ENCODE measurements around the gene HRK.

Gene HRK

GRCh38 chr12:116874324-116874995 lies 6.8 kb downstream of the HRK start:
- Histone ChIP-seq H4K91ac (ENCODE audit: low read depth, low read length, poor library complexity) (no peak overlapping the region), H3K4ac (ENCODE audit: low read length) (no peak overlapping the region), H3K23ac (ENCODE audit: low read depth, low read length, poor library complexity) (peak overlapping the region; percentile 43), H3K9ac (ENCODE audit: low read depth, low read length, poor library complexity) (no peak overlapping the region), H2BK12ac (ENCODE audit: low read length) (no peak overlapping the region), H2AFZ (ENCODE audit: low read length) (no peak overlapping the region), H3K36me3 (replicated peaks in 1 of 2; ENCODE audit: control insufficient read depth in 2 of 2, insufficient read depth in 2 of 2, low read length in 2 of 2) (no peaks in the 10 kb centered on the region), H2AK5ac (ENCODE audit: low read depth, low read length) (peak overlapping the region; percentile 5), H3K4me1 (ENCODE audit: control insufficient read depth in 2 of 2, insufficient read depth in 1 of 2, low read depth in 1 of 2, low read length in 2 of 2) (peaks cover 13 to 14% of the 10 kb centered on the region in 2 donors), H3K14ac (ENCODE audit: low read length) (no peak overlapping the region), H2BK120ac (ENCODE audit: low read depth, low read length) (no peak overlapping the region), H3K79me1 (ENCODE audit: low read depth, low read length) (peaks cover 3% of the 10 kb centered on the region), H2BK5ac (ENCODE audit: low read length) (no peak overlapping the region), H3K27ac (replicated peaks; ENCODE audit: low read length) (no peak overlapping the region), H3K4me3 (ENCODE audit: low read length in 2 of 2) (no peak overlapping the region), H3K18ac (ENCODE audit: low read length) (no peak overlapping the region), H2BK15ac (ENCODE audit: low read length) (no peak overlapping the region), H4K8ac (ENCODE audit: low read depth, low read length) (no peak overlapping the region), H3K4me2 (ENCODE audit: insufficient read depth, low read length, poor library complexity, severe bottlenecking) (no peak overlapping the region), H3K27me3 (ENCODE audit: control insufficient read depth in 3 of 3, insufficient read depth in 3 of 3, low read depth in 1 of 3, low read length in 3 of 3) (peaks cover 14 to 27% (median 20%) of the 10 kb centered on the region in 3 experiments), H3K9me3 (replicated peaks in 1 of 2; ENCODE audit: control insufficient read depth in 2 of 2, insufficient read depth in 1 of 2, low read depth in 1 of 2, low read length in 2 of 2) (peaks cover 2 to 5% of the 10 kb centered on the region in 2 donors)
- no peak for DNase-seq (ENCODE audit: low spot score)
- no CpG with 5 or more reads among the region's 4 CpGs for WGBS, 2 donors (ENCODE audit: extremely low coverage in 2 of 2, insufficient read length in 2 of 2, insufficient replicate concordance in 1 of 2)

- no peak for DNase-seq (ENCODE audit: low spot score)
- H3K4me2 ChIP-seq (ENCODE audit: insufficient read depth, low read length, poor library complexity, severe bottlenecking) = no peak overlapping the region
- H3K4me1 ChIP-seq (ENCODE audit: control insufficient read depth in 2 of 2, insufficient read depth in 1 of 2, low read depth in 1 of 2, low read length in 2 of 2) = no peaks in the 10 kb centered on the region
- no peak overlapping the region for H3K23ac ChIP-seq (ENCODE audit: low read depth, low read length, poor library complexity)
- peak overlapping the region; percentile 49 for H3K18ac ChIP-seq (ENCODE audit: low read length)
- no peak overlapping the region for H2BK120ac ChIP-seq (ENCODE audit: low read depth, low read length)
- H3K4me3 ChIP-seq (ENCODE audit: low read length in 2 of 2) = no peak overlapping the region
- no peaks in the 10 kb centered on the region for H3K27me3 ChIP-seq (ENCODE audit: control insufficient read depth in 3 of 3, insufficient read depth in 3 of 3, low read depth in 1 of 3, low read length in 3 of 3)
- no peak overlapping the region for H2AK5ac ChIP-seq (ENCODE audit: low read depth, low read length)
- H3K14ac ChIP-seq (ENCODE audit: low read length) = no peak overlapping the region
- H3K4ac ChIP-seq (ENCODE audit: low read length) = no peak overlapping the region
- H3K27ac ChIP-seq (replicated peaks; ENCODE audit: low read length) = no peak overlapping the region
- H3K36me3 ChIP-seq (replicated peaks in 1 of 2; ENCODE audit: control insufficient read depth in 2 of 2, insufficient read depth in 2 of 2, low read length in 2 of 2) = no peaks in the 10 kb centered on the region
- peaks cover 2% of the 10 kb centered on the region for H3K79me1 ChIP-seq (ENCODE audit: low read depth, low read length)
- H4K91ac ChIP-seq (ENCODE audit: low read depth, low read length, poor library complexity) = no peak overlapping the region
- H2BK5ac ChIP-seq (ENCODE audit: low read length) = no peak overlapping the region
- peaks cover 2 to 5% of the 10 kb centered on the region in 2 donors for H3K9me3 ChIP-seq (replicated peaks in 1 of 2; ENCODE audit: control insufficient read depth in 2 of 2, insufficient read depth in 1 of 2, low read depth in 1 of 2, low read length in 2 of 2)
- H2BK15ac ChIP-seq (ENCODE audit: low read length) = no peak overlapping the region
- no peak overlapping the region for H2AFZ ChIP-seq (ENCODE audit: low read length)
- no CpG with 5 or more reads among the region's 4 CpGs for WGBS, 2 donors (ENCODE audit: extremely low coverage in 2 of 2, insufficient read length in 2 of 2, insufficient replicate concordance in 1 of 2)
- peak overlapping the region; percentile 16 for H3K9ac ChIP-seq (ENCODE audit: low read depth, low read length, poor library complexity)
- no peak overlapping the region for H4K8ac ChIP-seq (ENCODE audit: low read depth, low read length)
- no peak overlapping the region for H2BK12ac ChIP-seq (ENCODE audit: low read length)
Observed at GRCh38 chr12:116870306-116870705, 10.9 kb downstream of the HRK start.

- H2AFZ ChIP-seq (ENCODE audit: low read length) = no peak overlapping the region
- no peak overlapping the region for H2AK5ac ChIP-seq (ENCODE audit: low read depth, low read length)
- no peak overlapping the region for H3K9ac ChIP-seq (ENCODE audit: low read depth, low read length, poor library complexity)
- H2BK12ac ChIP-seq (ENCODE audit: low read length) = no peak overlapping the region
- no peaks in the 10 kb centered on the region for H3K36me3 ChIP-seq (replicated peaks in 1 of 2; ENCODE audit: control insufficient read depth in 2 of 2, insufficient read depth in 2 of 2, low read length in 2 of 2)
- no peak overlapping the region for H2BK5ac ChIP-seq (ENCODE audit: low read length)
- H3K23ac ChIP-seq (ENCODE audit: low read depth, low read length, poor library complexity) = no peak overlapping the region
- peaks cover 2% of the 10 kb centered on the region for H3K79me1 ChIP-seq (ENCODE audit: low read depth, low read length)
- no peak overlapping the region for H3K18ac ChIP-seq (ENCODE audit: low read length)
- H2BK15ac ChIP-seq (ENCODE audit: low read length) = no peak overlapping the region
- H3K27ac ChIP-seq (replicated peaks; ENCODE audit: low read length) = no peak overlapping the region
- H4K8ac ChIP-seq (ENCODE audit: low read depth, low read length) = no peak overlapping the region
- H4K91ac ChIP-seq (ENCODE audit: low read depth, low read length, poor library complexity) = no peak overlapping the region
- H3K14ac ChIP-seq (ENCODE audit: low read length) = no peak overlapping the region
- H3K4me2 ChIP-seq (ENCODE audit: insufficient read depth, low read length, poor library complexity, severe bottlenecking) = no peak overlapping the region
- no peaks in the 10 kb centered on the region for H3K27me3 ChIP-seq (ENCODE audit: control insufficient read depth in 3 of 3, insufficient read depth in 3 of 3, low read depth in 1 of 3, low read length in 3 of 3)
- no CpG with 5 or more reads among the region's 2 CpGs for WGBS, 2 donors (ENCODE audit: extremely low coverage in 2 of 2, insufficient read length in 2 of 2, insufficient replicate concordance in 1 of 2)
- no peaks in the 10 kb centered on the region for H3K4me1 ChIP-seq (ENCODE audit: control insufficient read depth in 2 of 2, insufficient read depth in 1 of 2, low read depth in 1 of 2, low read length in 2 of 2)
- no peak overlapping the region for H3K4ac ChIP-seq (ENCODE audit: low read length)
- no peaks in the 10 kb centered on the region for H3K9me3 ChIP-seq (replicated peaks in 1 of 2; ENCODE audit: control insufficient read depth in 2 of 2, insufficient read depth in 1 of 2, low read depth in 1 of 2, low read length in 2 of 2)
- H2BK120ac ChIP-seq (ENCODE audit: low read depth, low read length) = no peak overlapping the region
- H3K4me3 ChIP-seq (ENCODE audit: low read length in 2 of 2) = no peak overlapping the region
- no peak for DNase-seq (ENCODE audit: low spot score)
Observed at GRCh38 chr12:116867523-116867922, 13.7 kb downstream of the HRK start.

DNA sequence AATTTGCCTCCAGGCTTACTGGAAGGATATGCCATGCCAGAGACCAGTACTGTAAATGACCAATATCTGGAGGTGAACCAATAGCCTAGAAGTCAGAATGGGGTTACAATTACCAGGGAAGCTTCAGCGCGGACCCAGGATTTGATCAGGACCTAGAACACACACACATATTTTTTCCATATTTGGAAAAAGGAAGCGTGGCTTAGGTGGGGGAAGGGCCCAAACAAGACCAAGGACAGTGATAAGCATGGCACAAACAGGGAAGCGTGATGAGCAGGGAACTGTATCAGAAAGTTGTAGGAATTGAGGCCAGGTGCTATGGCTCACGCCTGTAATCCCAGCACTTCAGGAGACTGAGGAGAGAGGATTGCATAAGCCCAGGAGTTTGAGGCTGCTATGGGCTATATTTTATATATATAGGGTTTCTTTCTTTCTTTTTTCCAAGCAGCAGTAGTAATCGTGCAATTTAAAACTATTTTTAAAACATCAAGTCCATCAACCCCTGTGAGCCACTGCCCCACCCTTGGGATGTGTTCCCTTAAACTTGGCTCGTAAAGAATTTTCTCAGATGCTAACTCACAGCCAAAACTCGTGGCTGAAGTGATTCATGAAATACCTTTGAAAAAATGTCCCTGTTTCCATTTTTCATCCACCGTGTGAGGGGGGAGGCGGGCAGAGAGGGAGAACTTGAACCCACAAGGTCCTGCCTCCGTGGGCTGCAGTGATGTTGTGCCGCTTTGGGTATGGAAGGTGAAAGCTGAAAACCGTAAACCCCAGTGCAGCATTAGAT lies 16.7 kb downstream of the HRK start:
- Histone ChIP-seq H2AFZ (ENCODE audit: low read length) (no peak overlapping the region), H2BK120ac (ENCODE audit: low read depth, low read length) (no peak overlapping the region), H3K4me3 (ENCODE audit: low read length in 2 of 2) (no peak overlapping the region), H3K9ac (ENCODE audit: low read depth, low read length, poor library complexity) (no peak overlapping the region), H3K14ac (ENCODE audit: low read length) (no peak overlapping the region), H3K4me1 (ENCODE audit: control insufficient read depth in 2 of 2, insufficient read depth in 1 of 2, low read depth in 1 of 2, low read length in 2 of 2) (peaks cover 2 to 18% of the 10 kb centered on the region in 2 donors), H3K27ac (replicated peaks; ENCODE audit: low read length) (no peak overlapping the region), H3K18ac (ENCODE audit: low read length) (no peak overlapping the region), H3K36me3 (replicated peaks in 1 of 2; ENCODE audit: control insufficient read depth in 2 of 2, insufficient read depth in 2 of 2, low read length in 2 of 2) (no peaks in the 10 kb centered on the region), H4K8ac (ENCODE audit: low read depth, low read length) (no peak overlapping the region), H3K9me3 (replicated peaks in 1 of 2; ENCODE audit: control insufficient read depth in 2 of 2, insufficient read depth in 1 of 2, low read depth in 1 of 2, low read length in 2 of 2) (no peaks in the 10 kb centered on the region), H2BK15ac (ENCODE audit: low read length) (no peak overlapping the region), H2AK5ac (ENCODE audit: low read depth, low read length) (no peak overlapping the region), H2BK12ac (ENCODE audit: low read length) (no peak overlapping the region), H2BK5ac (ENCODE audit: low read length) (no peak overlapping the region), H4K91ac (ENCODE audit: low read depth, low read length, poor library complexity) (no peak overlapping the region), H3K27me3 (ENCODE audit: control insufficient read depth in 3 of 3, insufficient read depth in 3 of 3, low read depth in 1 of 3, low read length in 3 of 3) (no peaks in the 10 kb centered on the region), H3K79me1 (ENCODE audit: low read depth, low read length) (no peaks in the 10 kb centered on the region), H3K23ac (ENCODE audit: low read depth, low read length, poor library complexity) (no peak overlapping the region), H3K4ac (ENCODE audit: low read length) (no peak overlapping the region), H3K4me2 (ENCODE audit: insufficient read depth, low read length, poor library complexity, severe bottlenecking) (no peak overlapping the region)
- no CpG with 5 or more reads among the region's 13 CpGs for WGBS, 2 donors (ENCODE audit: extremely low coverage in 2 of 2, insufficient read length in 2 of 2, insufficient replicate concordance in 1 of 2)
- DNase-seq (ENCODE audit: low spot score) = no peak
